GM12872 (cell line): ENCODE results near the gene BAZ1A.

Source experiments
- TF ChIP-seq, protein P1 (sequence below): IDR thresholded peaks from 3 replicates; pipeline ENCODE4 v1.5.1; 2011; ENCODE audit warnings: low read depth, mild to moderate bottlenecking, low read length, moderate library complexity; ENCODE audit not compliant: insufficient read depth

Gene BAZ1A

GRCh38 chr14:34732802-34733201 lies 142.4 kb downstream of the BAZ1A start:
- TF ChIP-seq, protein P1, sequence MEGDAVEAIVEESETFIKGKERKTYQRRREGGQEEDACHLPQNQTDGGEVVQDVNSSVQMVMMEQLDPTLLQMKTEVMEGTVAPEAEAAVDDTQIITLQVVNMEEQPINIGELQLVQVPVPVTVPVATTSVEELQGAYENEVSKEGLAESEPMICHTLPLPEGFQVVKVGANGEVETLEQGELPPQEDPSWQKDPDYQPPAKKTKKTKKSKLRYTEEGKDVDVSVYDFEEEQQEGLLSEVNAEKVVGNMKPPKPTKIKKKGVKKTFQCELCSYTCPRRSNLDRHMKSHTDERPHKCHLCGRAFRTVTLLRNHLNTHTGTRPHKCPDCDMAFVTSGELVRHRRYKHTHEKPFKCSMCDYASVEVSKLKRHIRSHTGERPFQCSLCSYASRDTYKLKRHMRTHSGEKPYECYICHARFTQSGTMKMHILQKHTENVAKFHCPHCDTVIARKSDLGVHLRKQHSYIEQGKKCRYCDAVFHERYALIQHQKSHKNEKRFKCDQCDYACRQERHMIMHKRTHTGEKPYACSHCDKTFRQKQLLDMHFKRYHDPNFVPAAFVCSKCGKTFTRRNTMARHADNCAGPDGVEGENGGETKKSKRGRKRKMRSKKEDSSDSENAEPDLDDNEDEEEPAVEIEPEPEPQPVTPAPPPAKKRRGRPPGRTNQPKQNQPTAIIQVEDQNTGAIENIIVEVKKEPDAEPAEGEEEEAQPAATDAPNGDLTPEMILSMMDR, result no peak

GRCh38 chr14:34723867-34724266 lies 151.3 kb downstream of the BAZ1A start:
- TF ChIP-seq, protein P1, result no peak

GRCh38 chr14:34722723-34723545 lies 152.2 kb downstream of the BAZ1A start:
- TF ChIP-seq, protein P1, result peak; percentile 86

DNA sequence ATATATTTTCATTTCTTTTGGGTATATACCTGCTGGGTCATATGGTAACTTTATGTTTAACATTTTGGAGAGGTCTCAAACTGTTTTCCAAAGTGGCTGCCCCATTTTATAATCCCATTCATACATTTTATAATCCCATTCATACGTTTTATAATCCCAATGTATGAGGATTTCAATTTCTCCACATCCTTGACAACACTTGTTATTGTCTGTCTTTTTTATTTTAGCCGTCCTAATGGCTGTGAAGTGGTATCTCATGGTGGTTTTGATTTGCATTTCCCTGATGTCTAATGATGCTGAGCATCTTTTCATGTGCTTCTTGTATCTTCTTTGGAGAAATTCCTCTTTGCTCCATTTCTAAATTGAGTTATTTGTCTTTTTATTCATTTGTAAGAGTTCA lies 154.0 kb downstream of the BAZ1A start:
- TF ChIP-seq, protein P1, result no peak

GRCh38 chr14:34718750-34719304 lies 156.3 kb downstream of the BAZ1A start:
- TF ChIP-seq, protein P1, result no peak

GRCh38 chr14:34715127-34715863 lies 159.9 kb downstream of the BAZ1A start:
- TF ChIP-seq, protein P1, result no peak
